HFFc6 (cell line): Measurements from ENCODE around the gene NUAK1. TPM values are rescaled to one million over a fixed set of nuclear protein-coding genes. Genes with fewer than 3 reads are reported as not detected.

Source experiments
- DNase-seq: peaks from one replicate; pipeline ENCODE4 v3.0.0-alpha.2; 2018
- H3K27ac Mint-ChIP-seq: 2 replicates; pipeline ENCODE4 v1.8.0; 2020; ENCODE audit warnings: mild to moderate bottlenecking, mixed read lengths
- H3K27me3 Mint-ChIP-seq: 2 replicates; pipeline ENCODE4 v1.8.0; 2021; ENCODE audit warnings: mild to moderate bottlenecking, moderate library complexity, mixed read lengths; ENCODE audit not compliant: insufficient read depth
- H3K36me3 Mint-ChIP-seq: 2 replicates; pipeline ENCODE4 v1.8.0; 2021; ENCODE audit warnings: low read depth, mixed read lengths
- H3K4me1 Mint-ChIP-seq: 2 replicates; pipeline ENCODE4 v1.8.0; 2020; ENCODE audit warnings: low read depth, mixed read lengths
- H3K4me3 Mint-ChIP-seq: 2 replicates; pipeline ENCODE4 v1.8.0; 2020; ENCODE audit warnings: mild to moderate bottlenecking, moderate library complexity, mixed read lengths
- H3K9me3 Mint-ChIP-seq: 2 replicates; pipeline ENCODE4 v1.8.0; 2020; ENCODE audit warnings: mild to moderate bottlenecking, mixed read lengths
- total RNA-seq, 6 experiments: library from RNA; stranded (reverse); fragmentation: NEBNext Ultra II Directional; extraction: Animal tissue kit (Norgen Biotek cat#: 25700); gene quantifications; 2 replicates in 1 of 6; 3 replicates in 5 of 6; pipeline ENCODE4 v1.2.3, GENCODE V29; 2021
- TF ChIP-seq, protein P1 (sequence below): fragments of 200-600 bp; sonication (generic); IDR thresholded peaks from 2 replicates; pipeline ENCODE4 v1.5.0; 2021; ENCODE audit warnings: antibody characterized with exemption, mild to moderate bottlenecking

The NUAK1 gene
- total RNA-seq, 6 experiments from 2014 or later: 11.0 to 37.3 (median 14.1) TPM

DNA sequence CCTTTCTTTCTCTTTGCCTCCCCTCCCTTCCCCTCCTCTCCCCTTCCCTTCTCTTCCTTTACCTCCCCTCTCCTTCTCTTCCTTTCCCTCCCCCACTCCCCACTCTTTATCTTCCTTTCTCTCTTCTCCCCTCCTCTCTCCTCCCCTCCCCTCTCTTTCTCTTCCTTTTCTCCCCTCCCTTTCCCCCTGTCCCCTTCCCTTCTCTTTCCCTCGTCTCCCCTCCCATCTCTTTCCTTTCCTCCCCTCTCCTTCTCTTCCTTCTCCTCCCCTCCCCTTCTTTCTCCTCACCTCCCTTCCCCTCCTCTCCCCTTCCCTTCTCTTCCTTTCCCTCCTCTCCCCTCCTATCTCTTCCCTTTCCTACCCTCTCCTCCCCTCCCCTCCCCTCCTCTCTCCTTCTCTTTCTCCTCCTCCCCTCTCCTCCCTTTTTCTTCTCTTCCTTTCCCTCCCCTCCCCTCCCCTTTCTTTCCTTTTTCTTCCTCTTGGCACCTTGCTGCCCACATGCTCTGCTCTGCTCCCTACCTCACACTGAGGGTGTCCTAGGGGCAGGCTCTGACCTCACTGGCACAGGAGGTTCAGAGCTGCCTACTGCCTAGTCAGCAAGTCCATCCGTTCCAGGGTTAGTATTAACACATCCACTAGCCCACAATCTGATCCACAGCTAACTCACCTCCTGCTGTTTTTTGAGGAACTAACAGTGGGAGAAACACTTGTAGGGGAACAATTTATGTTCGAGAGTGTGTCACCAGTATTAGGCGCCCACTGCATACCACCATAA is 101.0 kb downstream of the NUAK1 start:
- no peak for DNase-seq
- Mint-ChIP-seq H3K27ac (no peak overlapping the region), H3K27me3 (no peaks in the 10 kb centered on the region), H3K9me3 (no peaks in the 10 kb centered on the region), H3K4me3 (no peak overlapping the region), H3K36me3 (no peaks in the 10 kb centered on the region), H3K4me1 (peaks cover 11% of the 10 kb centered on the region)
- TF ChIP-seq, protein P1, sequence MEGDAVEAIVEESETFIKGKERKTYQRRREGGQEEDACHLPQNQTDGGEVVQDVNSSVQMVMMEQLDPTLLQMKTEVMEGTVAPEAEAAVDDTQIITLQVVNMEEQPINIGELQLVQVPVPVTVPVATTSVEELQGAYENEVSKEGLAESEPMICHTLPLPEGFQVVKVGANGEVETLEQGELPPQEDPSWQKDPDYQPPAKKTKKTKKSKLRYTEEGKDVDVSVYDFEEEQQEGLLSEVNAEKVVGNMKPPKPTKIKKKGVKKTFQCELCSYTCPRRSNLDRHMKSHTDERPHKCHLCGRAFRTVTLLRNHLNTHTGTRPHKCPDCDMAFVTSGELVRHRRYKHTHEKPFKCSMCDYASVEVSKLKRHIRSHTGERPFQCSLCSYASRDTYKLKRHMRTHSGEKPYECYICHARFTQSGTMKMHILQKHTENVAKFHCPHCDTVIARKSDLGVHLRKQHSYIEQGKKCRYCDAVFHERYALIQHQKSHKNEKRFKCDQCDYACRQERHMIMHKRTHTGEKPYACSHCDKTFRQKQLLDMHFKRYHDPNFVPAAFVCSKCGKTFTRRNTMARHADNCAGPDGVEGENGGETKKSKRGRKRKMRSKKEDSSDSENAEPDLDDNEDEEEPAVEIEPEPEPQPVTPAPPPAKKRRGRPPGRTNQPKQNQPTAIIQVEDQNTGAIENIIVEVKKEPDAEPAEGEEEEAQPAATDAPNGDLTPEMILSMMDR: no peak

GRCh38 chr12:106035421-106035820 is 103.3 kb downstream of the NUAK1 start:
- no peaks in the 10 kb centered on the region for H3K27me3 Mint-ChIP-seq
- H3K4me3 Mint-ChIP-seq: no peak overlapping the region
- H3K36me3 Mint-ChIP-seq: no peaks in the 10 kb centered on the region
- DNase-seq: no peak
- TF ChIP-seq, protein P1: no peak
- H3K27ac Mint-ChIP-seq: no peak overlapping the region
- no peaks in the 10 kb centered on the region for H3K9me3 Mint-ChIP-seq
- peaks cover 34% of the 10 kb centered on the region for H3K4me1 Mint-ChIP-seq

DNA sequence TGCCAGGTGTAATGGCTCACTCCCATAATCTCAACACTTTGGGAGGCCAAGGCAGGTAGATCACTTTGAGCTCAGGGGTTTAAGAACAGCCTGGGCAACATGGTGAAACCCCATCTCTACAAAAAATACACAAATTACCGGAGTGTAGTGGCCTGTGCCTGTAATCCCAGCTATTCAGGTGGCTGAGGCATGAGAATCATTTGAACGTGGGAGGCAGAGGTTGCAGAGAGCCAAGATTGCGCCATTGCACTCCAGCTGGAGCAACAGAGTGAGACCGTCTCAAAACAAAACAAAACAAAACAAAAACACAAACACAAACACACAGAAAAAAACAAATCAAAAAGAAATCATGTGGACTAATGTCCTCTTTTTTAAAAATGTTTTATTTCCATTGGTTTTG is 104.4 kb downstream of the NUAK1 start:
- Mint-ChIP-seq H3K9me3 (no peaks in the 10 kb centered on the region), H3K36me3 (no peaks in the 10 kb centered on the region), H3K4me1 (peaks cover 45% of the 10 kb centered on the region), H3K4me3 (no peak overlapping the region), H3K27ac (no peak overlapping the region), H3K27me3 (no peaks in the 10 kb centered on the region)
- no peak for DNase-seq
- TF ChIP-seq, protein P1: no peak

GRCh38 chr12:106033161-106033675 is 105.5 kb downstream of the NUAK1 start:
- Mint-ChIP-seq H3K4me1 (peaks cover 56% of the 10 kb centered on the region), H3K27ac (peak overlapping the region; percentile 16; the same call in 1 of the 2 replicates), H3K27me3 (no peaks in the 10 kb centered on the region), H3K4me3 (no peak overlapping the region), H3K9me3 (no peaks in the 10 kb centered on the region), H3K36me3 (no peaks in the 10 kb centered on the region)
- TF ChIP-seq, protein P1: no peak
- DNase-seq: no peak

DNA sequence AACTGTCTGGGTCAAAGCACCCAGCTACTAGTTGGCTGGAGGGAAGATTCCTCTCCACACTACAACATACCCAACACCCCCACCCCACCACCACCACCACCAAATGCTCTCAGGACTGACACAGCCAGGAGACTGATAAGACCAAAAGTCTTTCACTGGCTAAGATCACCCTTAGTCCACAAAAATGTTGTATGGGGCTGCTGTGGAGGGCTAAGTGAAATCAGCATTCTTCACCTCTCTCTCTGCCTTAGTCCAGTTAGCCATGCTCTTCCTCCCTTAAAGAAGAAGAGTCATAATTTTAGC is 106.2 kb downstream of the NUAK1 start:
- Mint-ChIP-seq H3K9me3 (no peaks in the 10 kb centered on the region), H3K27ac (peak overlapping the region; percentile 16; the same call in 1 of the 2 replicates), H3K36me3 (no peaks in the 10 kb centered on the region), H3K4me3 (no peak overlapping the region), H3K27me3 (no peaks in the 10 kb centered on the region), H3K4me1 (peaks cover 61% of the 10 kb centered on the region)
- no peak for DNase-seq
- TF ChIP-seq, protein P1: no peak
